ENCODE results near the gene PRKCE. TPM values are rescaled to one million over a fixed set of nuclear protein-coding genes. Genes with fewer than 3 reads are reported as not detected.

The PRKCE gene
- polyA plus RNA-seq, 3 donors: 1.3 to 7.7 (median 2.3) TPM

DNA sequence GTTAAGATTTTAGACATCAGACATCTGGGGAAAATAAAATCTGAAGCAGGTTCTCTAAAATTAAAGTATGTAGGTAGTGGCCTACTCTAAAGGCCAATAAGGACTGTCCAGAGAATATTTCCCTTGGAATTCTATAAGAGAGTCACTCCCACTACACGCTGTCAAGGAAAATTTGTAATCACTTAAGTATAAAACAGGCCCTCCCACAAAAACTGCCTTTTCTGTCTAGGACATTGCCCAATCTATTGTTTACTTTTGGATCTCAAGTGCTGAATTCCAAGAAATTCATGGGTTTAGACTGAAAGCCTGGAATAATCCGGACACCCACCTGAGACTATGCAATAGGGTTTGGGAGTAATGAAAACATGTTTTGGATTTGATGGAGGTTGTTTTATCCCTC lies 38.7 kb upstream of the PRKCE start:
- H3K79me2 ChIP-seq (ENCODE audit: insufficient read depth, low read length): peaks cover 23% of the 10 kb centered on the region
- no peaks in the 10 kb centered on the region for H3K9me3 ChIP-seq (replicated peaks in 1 of 2; ENCODE audit: control insufficient read depth in 1 of 2, insufficient read depth in 1 of 2, low read length in 2 of 2)
- H3K9ac ChIP-seq (ENCODE audit: insufficient read depth, low read length, poor library complexity, severe bottlenecking): no peak overlapping the region
- no peak for DNase-seq
- H3K4me1 ChIP-seq (ENCODE audit: control insufficient read depth in 1 of 2, insufficient read depth in 2 of 2, low read length in 2 of 2): peaks cover 12 to 17% of the 10 kb centered on the region in 2 donors
- intact Hi-C loops (cut with micrococcal nuclease): loop anchor here in 1 of 2 donors (10.0 kb wide), 1 partner anchor 1618 kb away; the partner anchor contains the start of gene LRPPRC
- Mint-ChIP-seq H3K27ac (no peak overlapping the region), H3K36me3 (no peaks in the 10 kb centered on the region), H3K4me3 (no peak overlapping the region), H3K9me3 (no peaks in the 10 kb centered on the region), H3K27me3 (ENCODE audit: low read depth in 3 of 3) (no peaks in the 10 kb centered on the region), H3K4me1 (peaks cover 17% of the 10 kb centered on the region)
- H3K36me3 ChIP-seq (replicated peaks in 1 of 2; ENCODE audit: control insufficient read depth in 1 of 2, insufficient read depth in 2 of 2, low read length in 2 of 2): no peaks in the 10 kb centered on the region
- no peak overlapping the region for H3K27ac ChIP-seq (ENCODE audit: low read depth in 1 of 2, low read length in 2 of 2)
- no peaks in the 10 kb centered on the region for H4K20me1 ChIP-seq (ENCODE audit: insufficient read depth, low read length)
- H3K27me3 ChIP-seq (ENCODE audit: control insufficient read depth in 2 of 2, insufficient read depth in 2 of 2, low read length in 2 of 2): no peaks in the 10 kb centered on the region
- no peak overlapping the region for H3K4me2 ChIP-seq (replicated peaks; ENCODE audit: extremely low read depth, low read length, poor library complexity, severe bottlenecking)
- H3K4me3 ChIP-seq (replicated peaks in 1 of 3; ENCODE audit: low read depth in 2 of 3, low read length in 3 of 3): no peak overlapping the region
- no CpG with 5 or more reads among the region's 2 CpGs for WGBS (ENCODE audit: insufficient coverage)
- TF ChIP-seq CTCF (IDR thresholded peaks at IDR 0.05): no peak
- no peak overlapping the region for H2AFZ ChIP-seq (ENCODE audit: insufficient read depth, low read depth, low read length, poor library complexity, severe bottlenecking)

GRCh38 chr2:45614330-45614729 lies 37.1 kb upstream of the PRKCE start:
- intact Hi-C loops (cut with micrococcal nuclease): loop anchor here in 1 of 2 donors (10.0 kb wide), 1 partner anchor 1620 kb away; the partner anchor contains the start of gene LRPPRC
- WGBS (ENCODE audit: insufficient coverage): no CpG with 5 or more reads among the region's 1 CpG
- Histone ChIP-seq H3K4me2 (replicated peaks; ENCODE audit: extremely low read depth, low read length, poor library complexity, severe bottlenecking) (no peak overlapping the region), H3K79me2 (ENCODE audit: insufficient read depth, low read length) (peaks cover 7% of the 10 kb centered on the region), H3K4me1 (ENCODE audit: control insufficient read depth in 1 of 2, insufficient read depth in 2 of 2, low read length in 2 of 2) (peaks cover 12 to 17% of the 10 kb centered on the region in 2 donors), H3K27me3 (ENCODE audit: control insufficient read depth in 2 of 2, insufficient read depth in 2 of 2, low read length in 2 of 2) (no peaks in the 10 kb centered on the region), H3K36me3 (replicated peaks in 1 of 2; ENCODE audit: control insufficient read depth in 1 of 2, insufficient read depth in 2 of 2, low read length in 2 of 2) (no peaks in the 10 kb centered on the region), H2AFZ (ENCODE audit: insufficient read depth, low read depth, low read length, poor library complexity, severe bottlenecking) (no peak overlapping the region), H4K20me1 (ENCODE audit: insufficient read depth, low read length) (no peaks in the 10 kb centered on the region), H3K27ac (ENCODE audit: low read depth in 1 of 2, low read length in 2 of 2) (no peak overlapping the region), H3K9ac (ENCODE audit: insufficient read depth, low read length, poor library complexity, severe bottlenecking) (no peak overlapping the region), H3K9me3 (replicated peaks in 1 of 2; ENCODE audit: control insufficient read depth in 1 of 2, insufficient read depth in 1 of 2, low read length in 2 of 2) (no peaks in the 10 kb centered on the region), H3K4me3 (replicated peaks in 1 of 3; ENCODE audit: low read depth in 2 of 3, low read length in 3 of 3) (no peak overlapping the region)
- DNase-seq: no peak
- Mint-ChIP-seq H3K4me3 (no peak overlapping the region), H3K4me1 (peaks cover 13% of the 10 kb centered on the region), H3K9me3 (no peaks in the 10 kb centered on the region), H3K27ac (no peak overlapping the region), H3K27me3 (ENCODE audit: low read depth in 3 of 3) (peaks cover 0 to 2% (median 0%) of the 10 kb centered on the region in 3 donors), H3K36me3 (no peaks in the 10 kb centered on the region)
- no peak for TF ChIP-seq CTCF (IDR thresholded peaks at IDR 0.05)
